ENCODE data around the gene FUOM. TPM values are rescaled to one million over a fixed set of nuclear protein-coding genes. Genes with fewer than 3 reads are reported as not detected.

FUOM gene
- total RNA-seq, 2 donors from 2014 or later, result 12.5 to 16.1 TPM

DNA sequence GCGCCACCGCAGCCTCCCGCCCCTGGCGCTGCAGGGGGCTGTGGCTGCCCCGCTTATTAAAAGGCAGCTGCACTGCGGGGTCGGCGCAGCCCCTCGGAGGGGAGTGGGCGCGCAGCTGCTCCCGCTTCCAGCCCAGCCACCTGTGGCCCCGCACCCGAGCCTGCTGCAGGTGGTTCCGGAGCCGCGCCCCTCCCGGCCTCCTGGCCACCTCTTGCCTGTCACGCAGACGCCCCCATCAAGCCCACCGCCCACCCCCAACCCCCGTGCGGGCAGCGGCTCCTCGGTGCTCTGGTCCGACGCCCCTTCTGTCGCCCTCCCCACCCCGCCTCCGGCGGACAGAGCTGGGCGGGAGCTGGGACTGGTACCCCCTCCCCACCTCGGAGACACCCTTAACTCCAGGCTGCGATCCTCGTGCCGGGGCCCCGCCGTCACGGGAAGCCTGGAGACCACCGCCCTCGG is 21.7 kb downstream of the FUOM start:
- ATAC-seq (no peak), DNase-seq (no peak)
- Histone ChIP-seq H3K4me3 (no peak overlapping the region), H3K27me3 (peaks cover 0 to 28% of the 10 kb centered on the region in 2 donors), H3K36me3 (replicated peaks in 1 of 2; ENCODE audit: insufficient read depth in 1 of 2, low read depth in 2 of 2) (no peaks in the 10 kb centered on the region), H3K27ac (no peak overlapping the region), H3K9me3 (no peaks in the 10 kb centered on the region), H3K4me1 (peaks cover 22% of the 10 kb centered on the region)
- WGBS, 2 donors, result 0 to 5% methylated on average over 1 to 35 of the region's 41 CpGs
- no peak for TF ChIP-seq CTCF (IDR thresholded peaks at IDR 0.05)
- TF ChIP-seq POLR2A (IDR thresholded peaks at IDR 0.05), result no peak
- intact Hi-C loops (cut with DNase I), result no loop called here

- peaks cover 0 to 28% of the 10 kb centered on the region in 2 donors for H3K27me3 ChIP-seq
- H3K27ac ChIP-seq, result no peak overlapping the region
- H3K4me1 ChIP-seq, result peaks cover 22% of the 10 kb centered on the region
- WGBS, 2 donors, result 3% methylated on average over 70 of the region's 75 CpGs; no CpG with 5 or more reads in 1 of the 2 donors
- TF ChIP-seq CTCF (IDR thresholded peaks at IDR 0.05) (no peak), POLR2A (IDR thresholded peaks at IDR 0.05) (no peak)
- intact Hi-C loops (cut with DNase I), result no loop called here
- ATAC-seq (peak; percentile 34), DNase-seq (peak; percentile 55 to 63 (median 60))
- H3K9me3 ChIP-seq, result no peaks in the 10 kb centered on the region
- no peaks in the 10 kb centered on the region for H3K36me3 ChIP-seq (replicated peaks in 1 of 2; ENCODE audit: insufficient read depth in 1 of 2, low read depth in 2 of 2)
- no peak overlapping the region for H3K4me3 ChIP-seq
Measured at GRCh38 chr10:133335246-133336117, 22.3 kb downstream of the FUOM start.

- Histone ChIP-seq H3K9me3 (no peaks in the 10 kb centered on the region), H3K4me3 (no peak overlapping the region), H3K4me1 (peaks cover 27% of the 10 kb centered on the region), H3K27me3 (peaks cover 0 to 28% of the 10 kb centered on the region in 2 donors), H3K27ac (no peak overlapping the region), H3K36me3 (replicated peaks in 1 of 2; ENCODE audit: insufficient read depth in 1 of 2, low read depth in 2 of 2) (no peaks in the 10 kb centered on the region)
- no peak for TF ChIP-seq CTCF (IDR thresholded peaks at IDR 0.05)
- TF ChIP-seq POLR2A (IDR thresholded peaks at IDR 0.05), result no peak
- no peak for DNase-seq
- peak; percentile 37 for ATAC-seq
- intact Hi-C loops (cut with DNase I), result no loop called here
- WGBS, 2 donors, result 16 to 42% methylated on average over 14 to 47 of the region's 51 CpGs
Measured at GRCh38 chr10:133334503-133335245, 23.1 kb downstream of the FUOM start.

- 64 to 72% methylated on average over 26 to 30 of the region's 30 CpGs for WGBS, 2 donors
- Histone ChIP-seq H3K27me3 (peaks cover 0 to 36% of the 10 kb centered on the region in 2 donors), H3K4me1 (peaks cover 32% of the 10 kb centered on the region), H3K4me3 (no peak overlapping the region), H3K9me3 (no peaks in the 10 kb centered on the region), H3K36me3 (replicated peaks in 1 of 2; ENCODE audit: insufficient read depth in 1 of 2, low read depth in 2 of 2) (no peaks in the 10 kb centered on the region), H3K27ac (no peak overlapping the region)
- intact Hi-C loops (cut with DNase I), result no loop called here
- no peak for DNase-seq
- no peak for ATAC-seq
- TF ChIP-seq POLR2A (IDR thresholded peaks at IDR 0.05) (no peak), CTCF (IDR thresholded peaks at IDR 0.05) (no peak)
Measured at GRCh38 chr10:133332936-133333699, 24.7 kb downstream of the FUOM start.

Measured in body of pancreas (tissue), 4 donors.